HG03066 (cell line): ENCODE data around the gene TRIO.

Experiments used
- ATAC-seq: cut with Tn5 transposase; IDR thresholded peaks from one replicate; pipeline ENCODE4 v1.9.1; 2021; ENCODE audit warnings: low read depth; ENCODE audit not compliant: unreplicated experiment

TRIO gene

DNA sequence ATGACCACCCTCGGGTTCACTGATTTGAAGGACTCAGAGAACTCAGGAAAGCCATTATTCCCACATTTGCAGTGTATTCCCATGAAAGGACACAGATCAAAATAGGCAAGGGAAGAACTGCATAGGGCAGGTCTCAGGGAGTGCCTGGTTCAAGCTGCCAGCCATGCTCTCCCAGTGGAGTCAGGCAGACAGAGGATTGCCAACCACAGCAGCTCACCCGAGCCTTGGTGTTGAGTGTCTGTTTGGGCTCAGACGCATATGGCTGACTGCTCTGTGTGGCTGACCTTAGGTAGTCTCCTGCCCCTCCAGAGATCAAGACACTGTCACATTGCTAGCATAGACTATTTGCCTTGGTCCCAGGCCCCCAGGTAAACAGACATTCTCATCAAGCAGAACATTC lies 322.6 kb downstream of the TRIO start:
- ATAC-seq = no peak

- no peak for ATAC-seq
Observed at GRCh38 chr5:14467251-14467650, 324.1 kb downstream of the TRIO start.

DNA sequence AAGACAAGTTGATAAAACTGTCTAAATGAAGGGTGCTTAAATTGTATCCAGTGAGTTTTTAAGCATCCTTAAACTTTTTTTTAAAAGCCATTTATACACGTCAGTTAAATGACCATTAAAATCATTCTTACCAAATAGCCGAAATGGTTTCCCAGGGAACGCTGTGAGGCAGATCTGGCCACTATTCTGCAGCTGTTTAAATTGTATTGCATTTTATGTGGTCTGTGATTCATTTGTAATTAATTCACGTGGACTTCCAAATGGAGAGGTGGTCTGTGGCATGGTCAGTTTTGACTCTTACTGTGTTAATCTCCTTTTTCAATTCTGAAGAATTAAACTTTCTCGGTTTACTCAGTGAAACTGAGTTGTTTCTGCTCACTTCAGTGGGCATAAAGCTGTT lies 324.7 kb downstream of the TRIO start:
- no peak for ATAC-seq

- ATAC-seq = no peak
Observed at GRCh38 chr5:14469551-14470377, 326.6 kb downstream of the TRIO start.

DNA sequence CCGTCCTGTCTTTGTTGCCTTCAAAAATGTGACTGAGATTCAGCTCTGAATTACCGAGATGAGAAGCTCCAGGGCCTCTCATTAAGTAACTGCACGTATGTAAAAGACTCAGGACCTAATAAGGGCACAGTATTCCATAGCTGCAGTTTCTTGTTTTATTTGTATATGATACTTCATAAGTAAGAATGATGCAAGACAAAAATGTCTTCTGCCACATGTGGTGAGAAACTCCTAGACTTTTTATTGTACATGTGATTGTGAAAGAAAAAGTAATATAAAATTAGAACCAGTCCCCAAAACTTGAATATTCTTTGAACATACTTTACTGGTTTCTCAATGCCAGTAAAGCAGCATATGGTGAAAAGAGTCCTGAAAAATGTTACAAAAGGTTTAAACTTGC lies 328.4 kb downstream of the TRIO start:
- no peak for ATAC-seq

DNA sequence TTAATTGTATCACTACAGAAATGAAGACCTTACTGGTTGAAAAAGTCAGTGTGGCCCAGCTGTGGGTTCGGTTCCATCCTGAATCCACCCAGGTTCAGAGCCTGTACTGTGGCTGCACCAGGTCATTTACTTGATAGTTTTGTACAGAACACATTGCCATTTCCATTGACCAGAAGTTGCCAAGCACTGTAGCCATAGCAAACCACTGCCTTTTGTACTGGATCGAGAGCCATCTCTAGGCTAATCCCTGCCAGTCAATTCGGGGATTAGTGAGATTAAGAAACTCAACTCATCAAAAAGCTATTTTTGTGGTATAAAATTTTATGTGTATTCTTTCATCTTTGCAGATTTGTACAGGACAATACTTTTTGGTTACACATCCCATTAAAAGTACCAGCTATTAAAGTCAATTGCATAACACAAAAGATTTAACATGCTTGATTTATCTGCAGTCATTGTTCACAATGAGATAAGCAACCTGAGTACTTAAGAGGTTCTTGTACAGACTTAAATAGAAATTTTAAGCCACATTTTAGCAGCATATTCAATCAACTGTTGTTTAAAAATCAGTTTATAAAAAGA lies 329.9 kb downstream of the TRIO start:
- ATAC-seq = no peak

DNA sequence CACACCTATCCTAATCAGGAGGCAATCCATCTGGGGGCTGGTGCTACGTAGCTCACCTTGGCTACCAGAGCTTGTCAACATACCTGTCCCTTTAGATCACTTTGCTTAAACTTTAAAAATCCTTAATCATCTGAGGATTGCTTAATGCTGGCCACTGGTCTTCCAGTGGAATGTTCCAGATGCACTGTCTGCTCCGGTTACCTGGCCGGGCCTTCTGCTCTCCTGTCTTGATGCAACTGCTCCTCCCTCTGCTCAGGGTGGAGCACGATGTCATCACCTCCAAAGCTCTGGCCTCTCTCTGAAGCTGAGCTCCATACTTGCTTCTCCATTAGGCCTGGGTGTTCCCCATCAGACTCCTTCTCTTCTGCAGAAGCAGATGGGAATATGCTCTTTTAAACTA lies 331.9 kb downstream of the TRIO start:
- no peak for ATAC-seq

GRCh38 chr5:14476786-14477435 lies 333.8 kb downstream of the TRIO start:
- ATAC-seq = no peak

DNA sequence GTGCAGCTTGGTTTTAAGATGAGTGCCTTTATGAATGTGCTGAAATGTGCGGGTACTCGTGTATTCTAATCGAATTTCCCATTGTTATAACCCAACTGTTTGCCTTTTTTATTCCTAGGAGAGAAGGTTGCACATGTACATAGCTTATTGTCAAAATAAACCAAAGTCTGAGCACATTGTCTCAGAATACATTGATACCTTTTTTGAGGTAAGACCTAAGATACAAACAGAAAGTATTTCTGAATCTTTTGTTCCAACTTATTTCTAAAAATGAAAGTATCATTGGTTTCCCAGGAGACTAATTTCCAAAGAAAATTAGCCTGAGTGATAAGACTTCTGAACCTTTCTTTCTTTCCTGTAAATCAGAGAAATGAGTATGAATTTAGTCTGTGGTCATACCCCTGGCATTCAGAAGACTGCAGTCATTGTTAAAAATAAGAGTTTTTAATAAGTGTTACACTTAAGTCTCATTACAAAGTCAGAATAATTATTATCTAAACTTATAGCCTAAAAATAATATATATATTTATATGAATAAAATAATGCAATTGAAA lies 336.1 kb downstream of the TRIO start:
- ATAC-seq = no peak

- no peak for ATAC-seq
Observed at GRCh38 chr5:14481349-14481748, 338.2 kb downstream of the TRIO start.

DNA sequence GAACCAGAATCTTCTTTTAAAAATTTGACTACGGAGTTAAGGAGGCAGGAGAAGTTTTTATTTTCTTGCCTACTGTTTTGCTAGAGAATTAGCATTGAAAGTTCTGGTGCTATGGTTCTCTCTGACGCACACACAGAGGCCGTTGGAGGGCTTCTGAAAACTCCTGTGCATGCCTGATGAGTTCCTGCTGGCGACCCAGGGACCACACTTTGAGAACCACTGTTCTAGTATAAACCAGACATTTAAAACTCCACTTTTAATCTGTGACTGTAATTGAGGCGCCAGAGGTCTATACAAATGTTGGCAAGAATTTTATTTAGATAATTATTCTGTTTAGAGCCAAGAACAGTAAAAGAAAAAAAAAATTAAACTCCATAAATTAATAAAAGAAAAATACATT lies 338.9 kb downstream of the TRIO start:
- no peak for ATAC-seq

DNA sequence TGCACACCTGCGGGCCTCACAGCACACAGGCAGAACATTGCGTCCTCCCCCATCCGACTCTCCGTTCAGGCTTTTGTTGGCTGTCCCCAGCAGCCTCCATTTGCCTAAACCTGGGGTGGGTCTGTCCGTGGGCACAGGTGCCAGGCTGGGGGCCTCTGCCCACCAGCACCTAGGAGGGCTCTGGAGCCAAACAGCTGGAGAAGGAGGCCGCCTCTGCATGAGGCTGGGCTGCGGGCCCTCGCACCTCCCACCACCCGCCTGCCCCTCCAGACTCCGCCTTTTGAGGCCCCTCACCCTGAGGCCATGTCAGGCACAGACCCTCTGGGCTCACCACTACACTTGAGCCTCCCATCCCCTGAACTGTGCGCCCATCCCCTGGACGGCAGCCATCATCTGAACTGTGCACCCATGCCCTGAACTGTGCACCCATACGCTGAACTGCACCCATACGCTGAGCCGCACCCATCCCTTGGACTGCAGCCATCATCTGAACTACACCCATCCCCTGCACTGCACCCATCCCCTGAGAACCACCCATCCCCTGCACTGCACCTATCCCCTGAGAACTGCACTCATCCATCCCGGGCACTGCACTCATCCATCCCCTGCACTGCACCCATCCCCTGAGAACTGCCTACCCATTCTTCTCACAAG lies 340.5 kb downstream of the TRIO start:
- no peak for ATAC-seq

DNA sequence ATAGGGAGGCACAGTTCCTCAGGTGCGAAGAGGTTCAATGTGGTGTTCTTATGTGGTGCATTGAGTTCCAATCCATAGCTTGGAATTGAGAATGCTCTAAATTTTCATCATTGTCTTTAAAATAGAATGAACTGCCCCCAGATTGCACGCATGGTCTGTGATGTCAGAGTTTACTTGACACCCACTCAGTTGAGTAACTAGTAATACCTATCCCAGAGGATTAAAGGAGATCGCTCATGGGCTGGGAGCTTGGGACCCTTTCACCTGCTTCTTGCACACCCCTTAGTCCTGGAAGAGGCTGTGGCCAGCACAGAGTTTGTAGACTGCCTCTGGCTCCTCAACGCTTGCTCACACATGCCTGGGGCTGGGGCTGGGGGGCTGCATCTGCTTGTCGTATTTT lies 343.3 kb downstream of the TRIO start:
- ATAC-seq = no peak

DNA sequence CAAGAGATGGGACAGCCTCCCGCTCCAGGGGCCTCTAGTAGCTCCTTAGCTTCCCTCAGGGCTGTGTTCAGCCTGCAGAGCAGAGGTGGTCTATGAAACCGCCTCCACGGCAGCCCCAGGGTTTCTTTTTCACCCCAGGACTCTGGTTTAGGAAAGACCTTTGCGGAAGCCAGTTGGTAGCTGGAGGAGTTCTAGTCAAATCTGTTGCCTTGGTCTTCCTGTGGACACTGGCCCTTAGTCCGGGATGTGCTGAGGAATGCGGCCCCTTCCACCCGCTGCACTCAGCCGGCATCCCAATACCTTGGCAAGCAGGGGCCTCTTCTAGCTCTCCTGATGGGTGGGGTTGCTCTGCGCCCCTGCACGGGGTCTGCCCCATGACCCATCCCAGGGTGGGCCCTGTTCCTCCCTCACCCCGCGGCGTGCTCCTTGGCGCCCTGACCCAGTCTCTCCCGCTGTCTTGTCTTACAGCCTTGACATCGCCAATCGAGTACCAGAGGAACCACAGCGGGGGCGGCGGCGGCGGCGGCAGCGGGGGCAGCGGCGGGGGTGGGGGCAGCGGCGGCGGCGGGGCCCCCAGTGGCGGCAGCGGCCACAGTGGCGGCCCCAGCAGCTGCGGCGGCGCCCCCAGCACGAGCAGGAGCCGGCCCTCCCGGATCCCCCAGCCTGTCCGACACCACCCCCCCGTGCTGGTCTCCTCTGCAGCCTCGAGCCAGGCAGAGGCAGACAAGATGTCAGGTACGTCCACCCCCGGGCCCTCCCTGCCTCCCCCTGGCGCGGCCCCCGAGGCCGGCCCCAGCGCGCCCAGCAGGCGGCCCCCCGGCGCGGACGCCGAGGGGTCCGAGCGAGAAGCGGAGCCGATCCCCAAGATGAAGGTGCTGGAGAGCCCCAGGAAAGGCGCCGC lies 344.1 kb downstream of the TRIO start:
- ATAC-seq = no peak

- no peak for ATAC-seq
Observed at GRCh38 chr5:14487897-14488570, 344.9 kb downstream of the TRIO start.

- no peak for ATAC-seq
Observed at GRCh38 chr5:14488709-14489108, 345.6 kb downstream of the TRIO start.

DNA sequence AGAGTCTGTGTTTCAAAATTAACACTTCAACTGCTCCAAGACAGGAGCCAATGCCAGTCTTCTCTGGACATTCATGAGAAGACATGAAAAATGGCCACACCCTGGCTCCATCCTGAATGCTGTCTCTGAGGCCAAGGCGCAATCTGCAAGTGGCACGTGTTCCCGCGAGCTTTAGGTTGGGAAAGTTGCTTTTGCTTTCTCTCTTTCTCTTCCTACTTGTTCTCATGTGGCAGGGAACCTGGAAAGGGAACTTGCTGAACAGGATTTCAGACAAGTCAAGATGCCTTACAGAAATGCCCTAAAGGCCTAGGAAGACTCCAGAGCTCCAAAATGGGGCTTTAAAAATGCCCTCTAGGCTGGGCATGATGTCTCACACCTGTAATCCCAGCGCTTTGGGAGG lies 346.5 kb downstream of the TRIO start:
- ATAC-seq = no peak

DNA sequence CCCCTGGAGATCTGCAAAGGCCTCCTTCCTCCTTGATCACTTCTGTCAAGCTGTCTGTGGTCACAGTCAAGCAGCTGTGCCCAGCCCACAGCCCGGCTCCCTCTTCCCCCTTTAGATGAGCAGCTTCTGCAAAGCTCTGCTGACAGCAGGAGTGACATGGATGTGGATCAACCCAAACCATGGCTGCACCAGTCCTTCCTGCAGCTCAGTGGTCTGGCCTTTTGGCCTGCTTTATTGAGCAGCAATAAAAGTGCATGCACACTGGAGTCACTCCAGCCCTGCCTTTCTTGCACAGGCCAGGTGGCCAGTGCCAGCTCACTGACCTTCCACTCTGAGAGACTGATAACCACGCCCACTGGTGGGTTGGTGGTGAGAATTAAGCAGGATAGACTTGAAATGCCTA lies 347.2 kb downstream of the TRIO start:
- no peak for ATAC-seq
